ENCODE measurements around the gene CDK5. TPM values are rescaled to one million over a fixed set of nuclear protein-coding genes. Genes with fewer than 3 reads are reported as not detected.

CDK5 gene
- total RNA-seq, 2 donors from 2014 or later, result 22.2 to 25.2 TPM

GRCh38 chr7:151010307-151011096 is 47.2 kb downstream of the CDK5 start:
- H3K4me1 Mint-ChIP-seq, result peaks cover 21% of the 10 kb centered on the region
- Histone ChIP-seq H3K27me3 (ENCODE audit: control insufficient read depth, insufficient read depth, low read length, poor library complexity, severe bottlenecking) (no peaks in the 10 kb centered on the region), H3K9me3 (ENCODE audit: control insufficient read depth, low read length) (no peaks in the 10 kb centered on the region), H3K4me3 (ENCODE audit: low read length) (no peak overlapping the region), H3K4me1 (ENCODE audit: control insufficient read depth, insufficient read depth, low read length) (peaks cover 9% of the 10 kb centered on the region), H3K36me3 (ENCODE audit: control insufficient read depth, insufficient read depth, low read length) (no peaks in the 10 kb centered on the region), H3K9ac (ENCODE audit: extremely low read depth, low read length, poor library complexity, severe bottlenecking) (no peak overlapping the region), H3K27ac (ENCODE audit: low read depth, low read length) (no peak overlapping the region)
- 0 to 59% methylated on average over 1 to 18 of the region's 18 CpGs for WGBS, 2 experiments (ENCODE audit: insufficient coverage in 1 of 2, insufficient read length in 1 of 2)
- TF ChIP-seq, protein P1, sequence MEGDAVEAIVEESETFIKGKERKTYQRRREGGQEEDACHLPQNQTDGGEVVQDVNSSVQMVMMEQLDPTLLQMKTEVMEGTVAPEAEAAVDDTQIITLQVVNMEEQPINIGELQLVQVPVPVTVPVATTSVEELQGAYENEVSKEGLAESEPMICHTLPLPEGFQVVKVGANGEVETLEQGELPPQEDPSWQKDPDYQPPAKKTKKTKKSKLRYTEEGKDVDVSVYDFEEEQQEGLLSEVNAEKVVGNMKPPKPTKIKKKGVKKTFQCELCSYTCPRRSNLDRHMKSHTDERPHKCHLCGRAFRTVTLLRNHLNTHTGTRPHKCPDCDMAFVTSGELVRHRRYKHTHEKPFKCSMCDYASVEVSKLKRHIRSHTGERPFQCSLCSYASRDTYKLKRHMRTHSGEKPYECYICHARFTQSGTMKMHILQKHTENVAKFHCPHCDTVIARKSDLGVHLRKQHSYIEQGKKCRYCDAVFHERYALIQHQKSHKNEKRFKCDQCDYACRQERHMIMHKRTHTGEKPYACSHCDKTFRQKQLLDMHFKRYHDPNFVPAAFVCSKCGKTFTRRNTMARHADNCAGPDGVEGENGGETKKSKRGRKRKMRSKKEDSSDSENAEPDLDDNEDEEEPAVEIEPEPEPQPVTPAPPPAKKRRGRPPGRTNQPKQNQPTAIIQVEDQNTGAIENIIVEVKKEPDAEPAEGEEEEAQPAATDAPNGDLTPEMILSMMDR (conservative IDR thresholded peaks at IDR 0.05), result no peak
- DNase-seq, result peak; percentile 78
- no peak overlapping the region for H3K4me3 Mint-ChIP-seq
- no peak overlapping the region for H3K27ac Mint-ChIP-seq
- H3K36me3 Mint-ChIP-seq (ENCODE audit: low read depth), result no peaks in the 10 kb centered on the region
- no peaks in the 10 kb centered on the region for H3K9me3 Mint-ChIP-seq
- peaks cover 42% of the 10 kb centered on the region for H3K27me3 Mint-ChIP-seq (ENCODE audit: insufficient read depth)

DNA sequence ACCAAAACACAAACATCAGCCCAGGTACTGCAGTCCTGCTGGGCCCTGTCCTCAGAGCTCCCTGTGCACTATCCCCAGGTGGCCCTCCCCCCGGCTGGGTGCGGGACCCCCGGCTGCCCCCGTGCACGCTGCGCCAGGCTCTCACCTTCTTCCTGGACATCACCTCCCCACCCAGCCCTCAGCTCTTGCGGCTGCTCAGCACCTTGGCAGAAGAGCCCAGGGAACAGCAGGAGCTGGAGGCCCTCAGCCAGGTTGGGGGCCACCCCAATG is 47.7 kb downstream of the CDK5 start:
- Histone ChIP-seq H3K4me1 (ENCODE audit: control insufficient read depth, insufficient read depth, low read length) (peaks cover 9% of the 10 kb centered on the region), H3K27me3 (ENCODE audit: control insufficient read depth, insufficient read depth, low read length, poor library complexity, severe bottlenecking) (no peaks in the 10 kb centered on the region), H3K9ac (ENCODE audit: extremely low read depth, low read length, poor library complexity, severe bottlenecking) (no peak overlapping the region), H3K9me3 (ENCODE audit: control insufficient read depth, low read length) (no peaks in the 10 kb centered on the region), H3K27ac (ENCODE audit: low read depth, low read length) (no peak overlapping the region), H3K36me3 (ENCODE audit: control insufficient read depth, insufficient read depth, low read length) (no peaks in the 10 kb centered on the region), H3K4me3 (ENCODE audit: low read length) (no peak overlapping the region)
- Mint-ChIP-seq H3K4me1 (peaks cover 21% of the 10 kb centered on the region), H3K36me3 (ENCODE audit: low read depth) (no peaks in the 10 kb centered on the region), H3K9me3 (no peaks in the 10 kb centered on the region), H3K27me3 (ENCODE audit: insufficient read depth) (peaks cover 37% of the 10 kb centered on the region), H3K27ac (no peak overlapping the region), H3K4me3 (no peak overlapping the region)
- no peak for DNase-seq
- WGBS, 2 experiments (ENCODE audit: insufficient coverage in 1 of 2, insufficient read length in 1 of 2), result 66% methylated on average over 7 of the region's 7 CpGs; no CpG with 5 or more reads in 1 of the 2 experiments
- TF ChIP-seq, protein P1 (conservative IDR thresholded peaks at IDR 0.05), result no peak

- Histone ChIP-seq H3K27ac (ENCODE audit: low read depth, low read length) (no peak overlapping the region), H3K9me3 (ENCODE audit: control insufficient read depth, low read length) (no peaks in the 10 kb centered on the region), H3K36me3 (ENCODE audit: control insufficient read depth, insufficient read depth, low read length) (no peaks in the 10 kb centered on the region), H3K4me3 (ENCODE audit: low read length) (no peak overlapping the region), H3K27me3 (ENCODE audit: control insufficient read depth, insufficient read depth, low read length, poor library complexity, severe bottlenecking) (no peaks in the 10 kb centered on the region), H3K4me1 (ENCODE audit: control insufficient read depth, insufficient read depth, low read length) (peaks cover 9% of the 10 kb centered on the region), H3K9ac (ENCODE audit: extremely low read depth, low read length, poor library complexity, severe bottlenecking) (no peak overlapping the region)
- DNase-seq, result peak; percentile 78
- H3K36me3 Mint-ChIP-seq (ENCODE audit: low read depth), result no peaks in the 10 kb centered on the region
- WGBS, 2 experiments (ENCODE audit: insufficient coverage in 1 of 2, insufficient read length in 1 of 2), result 84 to 100% methylated on average over 1 to 22 of the region's 22 CpGs
- H3K4me1 Mint-ChIP-seq, result peaks cover 21% of the 10 kb centered on the region
- H3K4me3 Mint-ChIP-seq, result no peak overlapping the region
- TF ChIP-seq, protein P1 (conservative IDR thresholded peaks at IDR 0.05), result no peak
- no peak overlapping the region for H3K27ac Mint-ChIP-seq
- no peaks in the 10 kb centered on the region for H3K9me3 Mint-ChIP-seq
- H3K27me3 Mint-ChIP-seq (ENCODE audit: insufficient read depth), result peaks cover 34% of the 10 kb centered on the region
Observed at GRCh38 chr7:151009327-151010036, 48.2 kb downstream of the CDK5 start.

Measured in endodermal cell (in vitro differentiated cells).